K562 (cell line): ENCODE results near the gene PPP1R14D. TPM values are rescaled to one million over a fixed set of nuclear protein-coding genes. Genes with fewer than 3 reads are reported as not detected.

ENCODE experiments used
- HINFP ChIP-seq: fragments of 450-650 bp; conservative IDR thresholded peaks from 2 replicates; pipeline ENCODE4 v1.6.1; 2016; ENCODE audit warnings: missing genetic modification characterization, low read depth, mild to moderate bottlenecking, control low read depth, missing compliant biosample characterization
- REST ChIP-seq, 2 experiments: fragments of 450-650 bp; formaldehyde crosslinking in 1 of 2; IDR thresholded peaks; 2 replicates each; pipeline versions ENCODE4 v1.4.0 to v1.6.1; 2014 to 2020; ENCODE audit warnings: mild to moderate bottlenecking in 2 of 2, borderline replicate concordance in 1 of 2, low read depth in 1 of 2
- RFX5 ChIP-seq: IDR thresholded peaks from 2 replicates; pipeline ENCODE4 v1.6.1; 2011; ENCODE audit warnings: low read depth, mild to moderate bottlenecking, improper control_type of control experiment, low read length
- SMAD2 ChIP-seq: fragments of 150-350 bp; IDR thresholded peaks from 2 replicates; pipeline ENCODE4 v1.6.1; 2014; ENCODE audit warnings: low read depth, mild to moderate bottlenecking, low read length
- XRCC3 ChIP-seq: fragments of 450-650 bp; IDR thresholded peaks from 2 replicates; pipeline ENCODE4 v1.6.1; 2017; ENCODE audit warnings: mild to moderate bottlenecking, moderate library complexity
- polyA plus RNA-seq, 8 experiments: library from polyadenylated mRNA; depleted of rRNA in 4 of 8; stranded (reverse) in 5 of 8; unstranded in 3 of 8; fragments of >200 nt; fragmentation: Nextera tagmentation in 2 of 8; fragmentation: Illumina TruSeq in 1 of 8; extraction: Ambion mirVana in 2 of 8; extraction: Trizol in 1 of 8; gene quantifications; 2 replicates each; pipeline versions ENCODE4 v1.2.1 to v1.2.3, GENCODE V29; 2011 to 2014; ENCODE audit warnings: inconsistent platforms in 1 of 8, missing spikeins in 1 of 8
- total RNA-seq, 7 experiments: library from RNA; depleted of rRNA in 6 of 7; stranded (reverse); fragments of >200 nt in 6 of 7; fragmentation: Illumina TruSeq in 2 of 7; extraction: Trizol in 2 of 7; gene quantifications; 2 replicates each; pipeline versions ENCODE4 v1.2.1 to v1.2.3, GENCODE V29; 2011 to 2021; ENCODE audit warnings: low replicate concordance in 1 of 7
- TF ChIP-seq, protein P1 (sequence below): sonication (generic); formaldehyde crosslinking; IDR thresholded peaks from 2 replicates; pipeline ENCODE4 v1.8.0; 2022; ENCODE audit warnings: mild to moderate bottlenecking, missing genetic modification reagents
- TF ChIP-seq, protein P2 (sequence below): conservative IDR thresholded peaks from 2 replicates; pipeline ENCODE4 v1.6.1; 2011; ENCODE audit warnings: low read depth, mild to moderate bottlenecking, low read length; ENCODE audit not compliant: control insufficient read depth
- TF ChIP-seq, protein P3 (sequence below): fragments of 250-450 bp; sonication (Bioruptor Pico); IDR thresholded peaks from 2 replicates; pipeline ENCODE4 v1.5.0; 2020; ENCODE audit warnings: mild to moderate bottlenecking, borderline replicate concordance

The PPP1R14D gene
- total and polyA plus RNA-seq, 9 of the 15 experiments (the other 6 are each of a cell fraction or from before 2014, with no cell fraction given): 0.11 to 0.18 TPM; not detected in 7

DNA sequence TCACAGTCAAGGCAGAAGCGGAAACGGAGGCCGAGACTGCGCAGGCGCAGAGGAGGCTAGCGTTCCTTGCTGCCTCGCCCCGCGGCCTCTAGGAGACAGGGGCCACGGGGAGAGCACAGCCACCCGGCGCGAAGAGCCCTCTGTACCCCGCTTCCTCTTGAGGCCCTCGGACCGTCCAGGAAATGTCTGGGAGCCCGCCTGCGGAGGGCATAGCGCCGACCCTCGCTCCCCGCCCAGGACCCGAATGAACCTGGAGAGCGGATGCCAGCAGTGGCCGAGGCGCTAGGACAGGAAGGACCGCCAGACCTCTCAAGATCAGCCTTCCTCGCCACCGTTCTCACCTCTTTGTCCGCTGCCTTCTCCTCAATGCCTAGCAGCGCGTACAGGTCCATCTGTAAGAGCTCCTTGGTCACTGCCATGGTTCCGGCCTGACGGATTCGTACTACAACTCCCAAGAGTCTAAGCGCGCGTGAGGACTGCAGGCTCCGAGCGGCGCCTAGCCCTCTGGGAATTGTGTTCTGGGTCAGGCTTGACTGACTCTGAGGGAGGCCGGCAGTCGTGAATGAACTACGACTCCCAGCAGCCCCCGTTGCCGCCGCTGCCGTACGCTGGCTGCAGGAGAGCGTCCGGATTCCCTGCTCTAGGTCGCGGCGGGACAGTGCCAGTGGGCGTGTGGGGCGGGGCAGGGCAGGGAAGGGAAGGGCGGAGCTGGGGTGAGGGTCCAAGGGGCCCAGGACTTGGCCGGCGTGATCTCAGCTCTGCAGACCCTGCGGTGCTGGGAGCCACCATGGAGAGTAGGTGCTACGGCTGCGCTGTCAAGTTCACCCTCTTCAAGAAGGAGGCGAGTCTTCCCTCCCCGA is 21.2 kb downstream of the PPP1R14D start, which contains the start of the genes DNAJC17 and ZFYVE19 (continued):
- TF ChIP-seq REST (IDR thresholded peaks at IDR 0.05; ENCODE audit: borderline replicate concordance) (no peak; the same call in 1 of the 2 replicates), REST (CRISPR knock-in tag; IDR thresholded peaks at IDR 0.05; ENCODE audit: low read depth) (peak; percentile 40; the same call in 1 of the 2 replicates), SMAD2 (no peak), XRCC3 (no peak), HINFP (tag) (peak; percentile 78; the same call in 1 of the 2 replicates), RFX5 (no peak)
- TF ChIP-seq, protein P1, sequence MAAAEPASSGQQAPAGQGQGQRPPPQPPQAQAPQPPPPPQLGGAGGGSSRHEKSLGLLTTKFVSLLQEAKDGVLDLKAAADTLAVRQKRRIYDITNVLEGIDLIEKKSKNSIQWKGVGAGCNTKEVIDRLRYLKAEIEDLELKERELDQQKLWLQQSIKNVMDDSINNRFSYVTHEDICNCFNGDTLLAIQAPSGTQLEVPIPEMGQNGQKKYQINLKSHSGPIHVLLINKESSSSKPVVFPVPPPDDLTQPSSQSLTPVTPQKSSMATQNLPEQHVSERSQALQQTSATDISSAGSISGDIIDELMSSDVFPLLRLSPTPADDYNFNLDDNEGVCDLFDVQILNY (CRISPR knock-in tag): no peak
- TF ChIP-seq, protein P2, sequence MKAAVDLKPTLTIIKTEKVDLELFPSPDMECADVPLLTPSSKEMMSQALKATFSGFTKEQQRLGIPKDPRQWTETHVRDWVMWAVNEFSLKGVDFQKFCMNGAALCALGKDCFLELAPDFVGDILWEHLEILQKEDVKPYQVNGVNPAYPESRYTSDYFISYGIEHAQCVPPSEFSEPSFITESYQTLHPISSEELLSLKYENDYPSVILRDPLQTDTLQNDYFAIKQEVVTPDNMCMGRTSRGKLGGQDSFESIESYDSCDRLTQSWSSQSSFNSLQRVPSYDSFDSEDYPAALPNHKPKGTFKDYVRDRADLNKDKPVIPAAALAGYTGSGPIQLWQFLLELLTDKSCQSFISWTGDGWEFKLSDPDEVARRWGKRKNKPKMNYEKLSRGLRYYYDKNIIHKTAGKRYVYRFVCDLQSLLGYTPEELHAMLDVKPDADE: peak; percentile 99
- TF ChIP-seq, protein P3, sequence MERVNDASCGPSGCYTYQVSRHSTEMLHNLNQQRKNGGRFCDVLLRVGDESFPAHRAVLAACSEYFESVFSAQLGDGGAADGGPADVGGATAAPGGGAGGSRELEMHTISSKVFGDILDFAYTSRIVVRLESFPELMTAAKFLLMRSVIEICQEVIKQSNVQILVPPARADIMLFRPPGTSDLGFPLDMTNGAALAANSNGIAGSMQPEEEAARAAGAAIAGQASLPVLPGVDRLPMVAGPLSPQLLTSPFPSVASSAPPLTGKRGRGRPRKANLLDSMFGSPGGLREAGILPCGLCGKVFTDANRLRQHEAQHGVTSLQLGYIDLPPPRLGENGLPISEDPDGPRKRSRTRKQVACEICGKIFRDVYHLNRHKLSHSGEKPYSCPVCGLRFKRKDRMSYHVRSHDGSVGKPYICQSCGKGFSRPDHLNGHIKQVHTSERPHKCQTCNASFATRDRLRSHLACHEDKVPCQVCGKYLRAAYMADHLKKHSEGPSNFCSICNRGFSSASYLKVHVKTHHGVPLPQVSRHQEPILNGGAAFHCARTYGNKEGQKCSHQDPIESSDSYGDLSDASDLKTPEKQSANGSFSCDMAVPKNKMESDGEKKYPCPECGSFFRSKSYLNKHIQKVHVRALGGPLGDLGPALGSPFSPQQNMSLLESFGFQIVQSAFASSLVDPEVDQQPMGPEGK (CRISPR knock-in tag): no peak
